Measurements from ENCODE around the gene NRAP. TPM values are rescaled to one million over a fixed set of nuclear protein-coding genes. Genes with fewer than 3 reads are reported as not detected.

Gene NRAP
- total and polyA plus RNA-seq, 2 of the 8 experiments (the other 6 are each of a cell fraction or from before 2014, with no cell fraction given), result not detected

- TF ChIP-seq USF2 (IDR thresholded peaks at IDR 0.05; ENCODE audit: low read length), result no peak
- no peak for TF ChIP-seq BACH1 (IDR thresholded peaks at IDR 0.05; ENCODE audit: low read length)
- TF ChIP-seq RFX5 (IDR thresholded peaks at IDR 0.05; ENCODE audit: borderline replicate concordance, low read depth, low read length), result no peak
- no peak for TF ChIP-seq CTBP2 (IDR thresholded peaks at IDR 0.05; ENCODE audit: borderline replicate concordance, insufficient read depth, insufficient read length, low read length)
- TF ChIP-seq TAF7 (optimal IDR thresholded peaks at IDR 0.05; ENCODE audit: borderline replicate concordance, low read depth, low read length), result no peak
- TF ChIP-seq CBX5 (IDR thresholded peaks at IDR 0.05; ENCODE audit: low read depth, low read length), result no peak
Measured at GRCh38 chr10:113706623-113707022, 42.8 kb upstream of the NRAP start (continued).
